A549 (cell line): ENCODE data around the gene APOL2. TPM values are rescaled to one million over a fixed set of nuclear protein-coding genes. Genes with fewer than 3 reads are reported as not detected.
"Not testable (repeated sequence)": the region's sequence is repeated elsewhere in the genome, so short reads cannot be mapped to it uniquely, and the experiment has no call there.

Source experiments
- ATAC-seq, 2 experiments: fragments of 200-7000 bp in 1 of 2; fragments of >200 bp in 1 of 2; cut with Nextera tagmentation in 1 of 2; cut with Tn5 transposase in 1 of 2; 3 replicates each; pipeline versions ENCODE4 v1.8.0 to v1.9.1; 2018 to 2020; ENCODE audit warnings: mild to moderate bottlenecking in 1 of 2, moderate library complexity in 1 of 2
- CTCF ChIA-PET: fragments of 300-600 bp; sonication (Branson Sonifier 250); formaldehyde crosslinking; extraction: SDS; loops from one replicate; lab custom pipeline; 2021; ENCODE audit warnings: antibody characterized with exemption, inconsistent platforms; lab: Yijun Ruan, JAX
- POLR2A ChIA-PET: fragments of 350-600 bp; formaldehyde crosslinking; extraction: SDS; loops from one replicate; lab custom pipeline; 2021; ENCODE audit warnings: antibody characterized with exemption, inconsistent platforms; lab: Yijun Ruan, JAX
- DNase-seq, 2 experiments: peaks; one replicate each; pipeline versions ENCODE4 v3.0.0 to v3.0.0-alpha.2; 2011 to 2016; ENCODE audit warnings: low read depth in 1 of 2, low spot score in 1 of 2
- FAIRE-seq: peaks from 2 replicates; lab custom pipeline; 2011; peaks lifted over from hg19 to GRCh38; lab: Jason Lieb, UNC
- H3K27ac ChIP-seq, 2 experiments: fragments of >200 bp; sonication (Bioruptor Twin); formaldehyde crosslinking; 3 replicates each; pipeline ENCODE4 v1.5.1; 2016 to 2017
- H3K4me1 ChIP-seq: fragments of >200 bp; sonication (Bioruptor Twin); formaldehyde crosslinking; 3 replicates; pipeline ENCODE4 v1.6.1; 2016
- H3K4me2 ChIP-seq: fragments of >200 bp; sonication (Bioruptor Twin); formaldehyde crosslinking; 3 replicates; pipeline ENCODE4 v1.6.1; 2016
- H3K4me3 ChIP-seq: fragments of >200 bp; sonication (Bioruptor Twin); formaldehyde crosslinking; 3 replicates; pipeline ENCODE4 v1.5.1; 2016
- H3K9me3 ChIP-seq: fragments of >200 bp; sonication (Bioruptor Twin); formaldehyde crosslinking; 3 replicates; pipeline ENCODE4 v1.6.1; 2016
- BHLHE40 ChIP-seq: IDR thresholded peaks from 2 replicates; pipeline ENCODE4 v1.6.1; 2012; ENCODE audit warnings: low read depth, low read length, inconsistent platforms
- CEBPB ChIP-seq, 2 experiments: fragments of >200 bp in 1 of 2; sonication (Bioruptor Twin) in 1 of 2; formaldehyde crosslinking in 1 of 2; IDR thresholded peaks; 2 replicates each; pipeline ENCODE4 v1.6.1; 2012 to 2016
- CHD2 ChIP-seq: fragments of 150-350 bp; IDR thresholded peaks from 2 replicates; pipeline ENCODE4 v1.6.1; 2014; ENCODE audit warnings: low read length; ENCODE audit not compliant: partially characterized antibody
- CTCF ChIP-seq: fragments of >200 bp; sonication (Bioruptor Twin); formaldehyde crosslinking; IDR thresholded peaks from 3 replicates; pipeline ENCODE4 v1.5.1; 2016
- EHF ChIP-seq: fragments of 250-450 bp; sonication (Bioruptor Pico); IDR thresholded peaks from 2 replicates; pipeline ENCODE4 v1.5.0; 2020; ENCODE audit warnings: mild to moderate bottlenecking
- EP300 ChIP-seq, 2 experiments: fragments of >200 bp; sonication (Bioruptor Twin); formaldehyde crosslinking; IDR thresholded peaks; 2 replicates in 1 of 2; 3 replicates in 1 of 2; pipeline ENCODE4 v1.6.1; 2016 to 2017
- ESRRA ChIP-seq: fragments of 150-350 bp; IDR thresholded peaks from 2 replicates; pipeline ENCODE4 v1.6.1; 2014; ENCODE audit warnings: mild to moderate bottlenecking, low read length, borderline replicate concordance
- FOSB ChIP-seq: fragments of 250-450 bp; sonication (Bioruptor Pico); IDR thresholded peaks from 2 replicates; pipeline ENCODE4 v1.5.0; 2020; ENCODE audit warnings: mild to moderate bottlenecking, moderate library complexity
- FOSL2 ChIP-seq, 2 experiments: fragments of 450-650 bp in 1 of 2; fragments of >200 bp in 1 of 2; sonication (Bioruptor Twin) in 1 of 2; formaldehyde crosslinking; IDR thresholded peaks; 2 replicates each; pipeline versions ENCODE4 v1.5.0 to v1.6.1; 2016 to 2020; ENCODE audit warnings: mild to moderate bottlenecking in 1 of 2, moderate library complexity in 1 of 2
- GATA3 ChIP-seq: IDR thresholded peaks from 2 replicates; pipeline ENCODE4 v1.6.1; 2012; ENCODE audit warnings: borderline replicate concordance
- HDAC2 ChIP-seq: fragments of 200-600 bp; sonication (generic); IDR thresholded peaks from 2 replicates; pipeline ENCODE4 v1.6.1; 2016
- HOXB5 ChIP-seq: fragments of 250-450 bp; sonication (Bioruptor Pico); IDR thresholded peaks from 2 replicates; pipeline ENCODE4 v1.5.0; 2020; ENCODE audit warnings: mild to moderate bottlenecking, moderate library complexity
- MAFK ChIP-seq: fragments of 450-650 bp; IDR thresholded peaks from 2 replicates; pipeline ENCODE4 v1.6.1; 2014; ENCODE audit not compliant: partially characterized antibody
- MAX ChIP-seq: IDR thresholded peaks from 2 replicates; pipeline ENCODE4 v1.6.1; 2012
- MAZ ChIP-seq: fragments of 150-350 bp; IDR thresholded peaks from 2 replicates; pipeline ENCODE4 v1.6.1; 2014; ENCODE audit warnings: antibody characterized with exemption, low read depth, low read length, borderline replicate concordance
- MYC ChIP-seq: IDR thresholded peaks from 2 replicates; pipeline ENCODE4 v1.6.1; 2012; ENCODE audit warnings: mild to moderate bottlenecking, inconsistent platforms, low read length, improper control_type of control experiment, borderline replicate concordance
- NPAS2 ChIP-seq: fragments of 250-450 bp; sonication (Bioruptor Pico); IDR thresholded peaks from 2 replicates; pipeline ENCODE4 v1.8.0; 2022; ENCODE audit warnings: mild to moderate bottlenecking, moderate library complexity, borderline replicate concordance
- NR3C1 ChIP-seq: fragments of >200 bp; sonication (Bioruptor Twin); formaldehyde crosslinking; IDR thresholded peaks from 3 replicates; pipeline ENCODE4 v1.6.1; 2017
- POLR2AphosphoS2 ChIP-seq: conservative IDR thresholded peaks from 2 replicates; pipeline ENCODE4 v1.6.1; 2012; ENCODE audit warnings: low read length, improper control_type of control experiment, inconsistent platforms
- RAD21 ChIP-seq, 2 experiments: fragments of >200 bp in 1 of 2; sonication (Bioruptor Twin) in 1 of 2; formaldehyde crosslinking in 1 of 2; IDR thresholded peaks in 1 of 2; conservative IDR thresholded peaks in 1 of 2; 2 replicates in 1 of 2; 3 replicates in 1 of 2; pipeline ENCODE4 v1.6.1; 2012 to 2018; ENCODE audit warnings: inconsistent platforms in 1 of 2
- RCOR1 ChIP-seq: fragments of 150-350 bp; IDR thresholded peaks from 2 replicates; pipeline ENCODE4 v1.6.1; 2014; ENCODE audit warnings: antibody characterized with exemption, low read length, low read depth
- RFX5 ChIP-seq: fragments of 450-650 bp; IDR thresholded peaks from 2 replicates; pipeline ENCODE4 v1.7.1; 2014; ENCODE audit warnings: antibody characterized with exemption, mild to moderate bottlenecking, moderate library complexity
- RNF2 ChIP-seq: fragments of 200-600 bp; sonication (generic); IDR thresholded peaks from 2 replicates; pipeline ENCODE4 v1.6.1; 2016; ENCODE audit warnings: low read depth, mild to moderate bottlenecking, antibody characterized with exemption, moderate library complexity, borderline replicate concordance
- TFCP2L1 ChIP-seq: fragments of 250-450 bp; sonication (Bioruptor Pico); IDR thresholded peaks from 2 replicates; pipeline ENCODE4 v1.5.0; 2021; ENCODE audit warnings: mild to moderate bottlenecking
- TP53 ChIP-seq: fragments of 250-450 bp; sonication (Bioruptor Pico); IDR thresholded peaks from 2 replicates; pipeline ENCODE4 v1.5.0; 2021; ENCODE audit warnings: mild to moderate bottlenecking, moderate library complexity
- USF2 ChIP-seq: fragments of 450-650 bp; IDR thresholded peaks from 2 replicates; pipeline ENCODE4 v1.6.1; 2014; ENCODE audit warnings: antibody characterized with exemption
- ZC3H11A ChIP-seq: fragments of 450-650 bp; IDR thresholded peaks from 2 replicates; pipeline ENCODE4 v1.6.1; 2014; ENCODE audit warnings: antibody characterized with exemption, mild to moderate bottlenecking
- ZFP36 ChIP-seq: fragments of 450-650 bp; IDR thresholded peaks from 2 replicates; pipeline ENCODE4 v1.6.1; 2014; ENCODE audit warnings: borderline replicate concordance; ENCODE audit not compliant: partially characterized antibody
- WGBS: methylation state at CpG from one replicate; pipeline ENCODE4 v1.1.6; 2017; ENCODE audit errors: missing lambda C conversion rate; 5-methylcytosine and 5-hydroxymethylcytosine counted together
- polyA plus RNA-seq, 4 experiments: library from polyadenylated mRNA; depleted of rRNA in 3 of 4; stranded (reverse); fragments of >200 nt; fragmentation: RNase III in 1 of 4; extraction: RNeasy Plus Mini Kit Qiagen cat#74134 plus additional on column Dnase treatment in 1 of 4; gene quantifications; 2 replicates in 3 of 4; 3 replicates in 1 of 4; pipeline ENCODE4 v1.2.3, GENCODE V29; 2011 to 2017

APOL2 gene
- polyA plus RNA-seq, 2 of the 4 experiments (the other 2 are of a cell fraction): 8.7 to 23.8 TPM

GRCh38 chr22:36208914-36209313 lies 30.4 kb downstream of the APOL2 start (continued):
- TF ChIP-seq HDAC2: no peak

- Histone ChIP-seq H3K4me3 (no peak overlapping the region), H3K4me1 (no peaks in the 10 kb centered on the region), H3K9me3 (no peaks in the 10 kb centered on the region), H3K4me2 (no peak overlapping the region), H3K27ac (no peak overlapping the region)
- WGBS: 6% methylated on average over 1 of the region's 1 CpG
- ChIA-PET POLR2A (no interaction called here), CTCF (interaction anchor here (0.7 to 1.3 kb wide), 4 partner anchors 13 to 31 kb away, joined by 3 to 5 read pairs (median 4); partner anchors contain the start of gene APOL2)
- FAIRE-seq (no peak), ATAC-seq (no peak), DNase-seq (no peak)
- TF ChIP-seq FOSL2 (IDR thresholded peaks at IDR 0.05) (no peak), FOSL2 (CRISPR knock-in tag; IDR thresholded peaks at IDR 0.05) (no peak), RNF2 (no peak), EHF (no peak), MAX (no peak), RCOR1 (no peak), MYC (no peak), HDAC2 (no peak), RFX5 (no peak), MAFK (no peak), TFCP2L1 (CRISPR knock-in tag) (no peak), CTCF (no peak), CEBPB (IDR thresholded peaks at IDR 0.05) (no peak), HOXB5 (no peak), NPAS2 (CRISPR knock-in tag) (no peak), ESRRA (no peak), ZC3H11A (no peak), RAD21 (conservative IDR thresholded peaks at IDR 0.05 in 1 of 2, IDR thresholded peaks at IDR 0.05 in 1 of 2) (no peak), TP53 (CRISPR knock-in tag) (no peak), POLR2AphosphoS2 (no peak)
Observed at GRCh38 chr22:36208162-36208765, 31.1 kb downstream of the APOL2 start.

- TF ChIP-seq MAZ: no peak
- no peak for TF ChIP-seq EP300 (IDR thresholded peaks at IDR 0.05)
- TF ChIP-seq RAD21 (conservative IDR thresholded peaks at IDR 0.05 in 1 of 2, IDR thresholded peaks at IDR 0.05 in 1 of 2): no peak
- no peak for TF ChIP-seq FOSB
- TF ChIP-seq BHLHE40: no peak
- no peak for TF ChIP-seq GATA3
- TF ChIP-seq NR3C1: no peak
- no peak for TF ChIP-seq CTCF
- TF ChIP-seq ZFP36: no peak
- no peak for TF ChIP-seq CHD2
- TF ChIP-seq USF2: no peak
- no peak for TF ChIP-seq TP53 (CRISPR knock-in tag)
- Histone ChIP-seq H3K4me1 (no peaks in the 10 kb centered on the region), H3K4me2 (no peak overlapping the region), H3K9me3 (no peaks in the 10 kb centered on the region), H3K27ac (no peak overlapping the region), H3K4me3 (no peak overlapping the region)
- ChIA-PET POLR2A (no interaction called here), CTCF (interaction anchor here (0.9 kb wide), 1 partner anchor 33 kb away, joined by 3 read pairs; the partner anchor contains the start of gene APOL2)
- ATAC-seq: no peak
- 77% methylated on average over 1 of the region's 1 CpG for whole genome bisulfite sequencing
- no peak for FAIRE-seq
- DNase-seq: no peak
Observed at GRCh38 chr22:36206255-36206654, 33.1 kb downstream of the APOL2 start.

- WGBS: 52% methylated on average over 5 of the region's 5 CpGs
- not testable (repeated sequence) for ATAC-seq
Observed at GRCh38 chr22:36205573-36205972, 33.8 kb downstream of the APOL2 start.

More at GRCh38 chr22:36205573-36205972, 33.8 kb downstream of the APOL2 start:
- CTCF ChIA-PET: interaction anchor here (1.7 kb wide), 1 partner anchor 11 kb away, joined by 6 read pairs; no protein-coding TSS in a partner anchor
- H3K4me3 ChIP-seq, H3K27ac ChIP-seq, POLR2A ChIA-PET, FAIRE-seq, H3K4me2 ChIP-seq, H3K9me3 ChIP-seq, DNase-seq, H3K4me1 ChIP-seq: not testable (repeated sequence)
